Activated B cell treated with CpG ODN at 0.5 μM for 24 hours (primary cell): Measurements from ENCODE around the gene BCR. TPM values are rescaled to one million over a fixed set of nuclear protein-coding genes. Genes with fewer than 3 reads are reported as not detected.

ENCODE experiments used
- ATAC-seq: fragments of 200-7000 bp; cut with Tn5 transposase; one replicate; pipeline ENCODE4 v1.10.0; 2021; ENCODE audit warnings: low read depth, mild to moderate bottlenecking, moderate library complexity
- CTCF ChIA-PET: fragments of 350-600 bp; sonication (Branson Sonifier 250); formaldehyde crosslinking; loops from one replicate; lab custom pipeline; 2021; ENCODE audit warnings: antibody characterized with exemption; lab: Charles Lee
- POLR2A ChIA-PET: fragments of 350-600 bp; sonication (Branson Sonifier 250); formaldehyde crosslinking; loops from one replicate; lab custom pipeline; 2021; ENCODE audit warnings: antibody characterized with exemption; lab: Charles Lee
- DNase-seq: peaks from one replicate; pipeline ENCODE4 v3.0.0; 2022
- H3K27ac Mint-ChIP-seq: one replicate; pipeline ENCODE4 v1.8.0; 2020; ENCODE audit warnings: mixed read lengths
- H3K27me3 Mint-ChIP-seq: one replicate; pipeline ENCODE4 v1.8.0; 2021; ENCODE audit warnings: mixed read lengths
- H3K36me3 Mint-ChIP-seq: one replicate; pipeline ENCODE4 v1.8.0; 2021; ENCODE audit warnings: low read depth, mixed read lengths
- H3K4me1 Mint-ChIP-seq: one replicate; pipeline ENCODE4 v1.8.0; 2021; ENCODE audit warnings: mixed read lengths
- H3K4me3 Mint-ChIP-seq: one replicate; pipeline ENCODE4 v1.8.0; 2020; ENCODE audit warnings: mild to moderate bottlenecking, mixed read lengths
- H3K9me3 Mint-ChIP-seq: one replicate; pipeline ENCODE4 v1.8.0; 2020; ENCODE audit warnings: mixed read lengths
- intact Hi-C: fragments of 100-400 bp; cut with micrococcal nuclease; formaldehyde crosslinking; loops from one replicate; pipeline ENCODE4 v1.15.1; 2024
- total RNA-seq: library from RNA; stranded (reverse); gene quantifications from 2 replicates; pipeline ENCODE4 v1.2.3, GENCODE V29; 2022
- TF ChIP-seq, protein P1 (sequence below): fragments of 200-600 bp; IDR thresholded peaks from one replicate; pipeline ENCODE4 v1.8.0; 2022; ENCODE audit warnings: antibody characterized with exemption, mild to moderate bottlenecking

BCR gene
- total RNA-seq, 1 donor from 2014 or later = 20.9 TPM

DNA sequence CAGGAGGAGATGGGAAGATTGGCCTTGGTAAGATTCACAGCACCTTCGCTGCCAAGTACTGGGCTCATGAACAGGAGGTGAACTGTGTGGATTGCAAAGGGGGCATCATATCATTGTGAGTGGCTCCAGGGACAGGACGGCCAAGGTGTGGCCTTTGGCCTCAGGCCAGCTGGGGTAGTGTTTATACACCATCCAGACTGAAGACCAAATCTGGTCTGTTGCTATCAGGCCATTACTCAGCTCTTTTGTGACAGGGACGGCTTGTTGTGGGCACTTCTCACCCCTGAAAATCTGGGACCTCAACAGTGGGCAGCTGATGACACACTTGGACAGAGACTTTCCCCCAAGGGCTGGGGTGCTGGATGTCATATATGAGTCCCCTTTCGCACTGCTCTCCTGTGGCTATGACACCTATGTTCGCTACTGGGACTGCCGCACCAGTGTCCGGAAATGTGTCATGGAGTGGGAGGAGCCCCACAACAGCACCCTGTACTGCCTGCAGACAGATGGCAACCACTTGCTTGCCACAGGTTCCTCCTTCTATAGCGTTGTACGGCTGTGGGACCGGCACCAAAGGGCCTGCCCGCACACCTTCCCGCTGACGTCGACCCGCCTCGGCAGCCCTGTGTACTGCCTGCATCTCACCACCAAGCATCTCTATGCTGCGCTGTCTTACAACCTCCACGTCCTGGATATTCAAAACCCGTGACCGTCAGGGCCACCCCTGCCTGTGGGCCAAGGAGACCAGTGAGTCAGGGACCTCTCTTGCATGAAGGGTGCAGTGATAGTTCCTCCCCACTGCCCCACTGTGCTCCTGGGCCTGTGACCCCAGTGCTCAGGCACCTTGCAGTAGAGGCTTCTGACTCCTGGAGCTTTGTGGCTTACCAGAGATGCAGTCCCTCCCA lies 83.6 kb downstream of the BCR start:
- Mint-ChIP-seq H3K36me3 (peaks cover 29% of the 10 kb centered on the region), H3K27me3 (no peaks in the 10 kb centered on the region), H3K27ac (peak overlapping the region; percentile 41), H3K4me3 (no peak overlapping the region), H3K9me3 (no peaks in the 10 kb centered on the region), H3K4me1 (peaks cover 6% of the 10 kb centered on the region)
- intact Hi-C loops = no loop called here
- ChIA-PET CTCF (interaction anchor here (0.9 kb wide), 1 partner anchor 18 kb away, joined by 4 read pairs; no protein-coding TSS in a partner anchor), POLR2A (no interaction called here)
- DNase-seq = no peak
- TF ChIP-seq, protein P1, sequence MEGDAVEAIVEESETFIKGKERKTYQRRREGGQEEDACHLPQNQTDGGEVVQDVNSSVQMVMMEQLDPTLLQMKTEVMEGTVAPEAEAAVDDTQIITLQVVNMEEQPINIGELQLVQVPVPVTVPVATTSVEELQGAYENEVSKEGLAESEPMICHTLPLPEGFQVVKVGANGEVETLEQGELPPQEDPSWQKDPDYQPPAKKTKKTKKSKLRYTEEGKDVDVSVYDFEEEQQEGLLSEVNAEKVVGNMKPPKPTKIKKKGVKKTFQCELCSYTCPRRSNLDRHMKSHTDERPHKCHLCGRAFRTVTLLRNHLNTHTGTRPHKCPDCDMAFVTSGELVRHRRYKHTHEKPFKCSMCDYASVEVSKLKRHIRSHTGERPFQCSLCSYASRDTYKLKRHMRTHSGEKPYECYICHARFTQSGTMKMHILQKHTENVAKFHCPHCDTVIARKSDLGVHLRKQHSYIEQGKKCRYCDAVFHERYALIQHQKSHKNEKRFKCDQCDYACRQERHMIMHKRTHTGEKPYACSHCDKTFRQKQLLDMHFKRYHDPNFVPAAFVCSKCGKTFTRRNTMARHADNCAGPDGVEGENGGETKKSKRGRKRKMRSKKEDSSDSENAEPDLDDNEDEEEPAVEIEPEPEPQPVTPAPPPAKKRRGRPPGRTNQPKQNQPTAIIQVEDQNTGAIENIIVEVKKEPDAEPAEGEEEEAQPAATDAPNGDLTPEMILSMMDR = no peak
- ATAC-seq = peak; percentile 88

DNA sequence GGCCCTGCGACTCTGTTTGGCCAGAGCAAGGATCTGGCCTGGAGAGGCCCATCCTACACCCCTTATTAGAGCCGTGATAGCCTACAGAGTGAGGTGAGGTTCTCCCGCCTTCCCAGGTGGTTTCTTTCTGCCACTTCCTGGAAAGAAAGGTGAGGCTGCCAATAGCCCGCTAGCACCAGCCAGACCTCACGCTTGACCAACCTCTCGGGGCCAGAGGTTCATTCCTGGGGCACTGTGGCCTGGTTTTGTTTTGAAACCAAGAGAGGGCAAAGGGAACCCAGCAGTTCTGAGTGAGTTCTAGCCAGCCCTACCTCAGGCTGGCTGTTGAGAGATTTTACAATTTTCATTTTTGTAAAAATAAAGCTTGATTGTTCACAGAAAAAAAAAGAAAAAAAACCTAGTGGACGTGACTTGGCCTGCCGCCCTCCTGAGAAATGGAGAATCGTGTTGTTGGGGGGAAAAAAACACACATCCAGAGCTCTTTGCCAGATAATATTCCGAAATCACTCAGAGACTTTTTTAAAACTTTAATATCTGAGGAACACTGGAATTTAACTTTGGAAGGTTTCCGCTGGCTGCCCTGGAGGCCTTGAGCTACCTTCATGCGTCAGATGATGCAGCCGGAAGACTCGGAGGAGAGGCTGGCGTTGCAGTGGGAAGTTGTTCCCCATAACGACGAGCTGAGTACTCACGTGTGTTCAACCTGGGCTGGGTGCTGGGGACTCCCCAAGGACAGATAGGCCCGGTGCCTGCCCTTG lies 84.5 kb downstream of the BCR start:
- POLR2A ChIA-PET = interaction anchor here (0.6 kb wide), 1 partner anchor 593 kb away, joined by 3 read pairs; the partner anchor contains the start of gene SLC2A11
- intact Hi-C loops = no loop called here
- H3K9me3 Mint-ChIP-seq = no peaks in the 10 kb centered on the region

DNA sequence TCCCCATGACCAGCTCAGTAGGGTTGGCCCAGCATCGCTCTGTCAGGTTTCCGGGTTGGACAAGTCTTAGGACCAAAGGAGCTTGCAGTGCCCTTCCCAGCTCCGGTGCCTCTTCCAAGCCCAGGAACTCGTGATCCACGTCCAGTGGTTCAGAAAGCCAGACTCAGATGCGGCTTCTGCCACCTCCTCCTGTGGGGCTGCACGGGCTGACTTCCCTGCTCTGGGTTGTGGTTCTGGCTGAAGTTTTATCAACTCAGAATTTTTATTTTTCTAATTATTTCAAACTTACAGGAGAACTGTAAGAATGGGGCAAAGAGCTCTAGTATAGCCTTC lies 85.0 kb downstream of the BCR start:
- H3K27ac Mint-ChIP-seq = no peak overlapping the region

More for the DNA sequence above, 84.5 kb downstream of the BCR start:
- Mint-ChIP-seq H3K27me3 (no peaks in the 10 kb centered on the region), H3K27ac (peak overlapping the region; percentile 41), H3K4me3 (no peak overlapping the region), H3K36me3 (peaks cover 29% of the 10 kb centered on the region), H3K4me1 (peaks cover 15% of the 10 kb centered on the region)
- DNase-seq (no peak), ATAC-seq (no peak)
- CTCF ChIA-PET = interaction anchor here (1.1 kb wide), 1 partner anchor 17 kb away, joined by 4 read pairs; no protein-coding TSS in a partner anchor
- TF ChIP-seq, protein P1 = no peak

DNA sequence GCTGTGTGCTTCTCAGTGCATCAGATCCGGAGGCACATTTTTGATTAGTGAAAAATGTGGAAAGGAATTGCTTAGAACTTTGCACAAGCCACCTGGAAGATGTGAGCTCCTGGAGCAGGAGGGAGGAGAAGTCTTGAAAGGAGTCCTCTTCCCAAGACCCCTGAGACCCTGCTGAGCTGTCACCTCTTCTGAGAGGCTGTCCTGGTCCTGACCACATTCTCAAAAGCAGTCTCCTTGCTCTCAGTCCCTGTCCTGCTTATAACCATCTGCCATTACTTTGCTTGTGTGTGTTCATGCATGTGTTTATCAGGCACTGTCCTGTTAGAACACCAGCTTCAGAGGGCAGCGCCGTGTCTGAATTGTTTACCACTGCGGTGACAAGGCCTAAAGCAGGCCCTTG lies 86.5 kb downstream of the BCR start:
- DNase-seq = no peak
- CTCF ChIA-PET = no interaction called here
- Mint-ChIP-seq H3K4me1 (peaks cover 33% of the 10 kb centered on the region), H3K36me3 (peaks cover 27% of the 10 kb centered on the region), H3K27ac (no peak overlapping the region), H3K9me3 (no peaks in the 10 kb centered on the region), H3K27me3 (no peaks in the 10 kb centered on the region), H3K4me3 (no peak overlapping the region)
- TF ChIP-seq, protein P1 = no peak
- POLR2A ChIA-PET = interaction anchor here (0.6 kb wide), 1 partner anchor 126 kb away, joined by 7 read pairs; no protein-coding TSS in a partner anchor
- intact Hi-C loops = no loop called here
- ATAC-seq = no peak

More for the DNA sequence above, 85.0 kb downstream of the BCR start:
- ATAC-seq = no peak
- Mint-ChIP-seq H3K4me3 (no peak overlapping the region), H3K4me1 (peaks cover 20% of the 10 kb centered on the region), H3K36me3 (peaks cover 29% of the 10 kb centered on the region), H3K9me3 (no peaks in the 10 kb centered on the region), H3K27me3 (no peaks in the 10 kb centered on the region)
- ChIA-PET POLR2A (interaction anchor here (0.6 kb wide), 1 partner anchor 592 kb away, joined by 3 read pairs; the partner anchor contains the start of gene SLC2A11), CTCF (interaction anchor here (1.1 kb wide), 1 partner anchor 17 kb away, joined by 4 read pairs; no protein-coding TSS in a partner anchor)
- intact Hi-C loops = no loop called here
- TF ChIP-seq, protein P1 = no peak
- no peak for DNase-seq
